Loucy (cell line): ENCODE data around the gene GJB6.

ENCODE experiments used
- H2AFZ ChIP-seq: fragments of 200-600 bp; sonication (generic); 2 replicates; pipeline ENCODE4 v1.6.0; 2016; ENCODE audit warnings: antibody characterized with exemption, mild to moderate bottlenecking, low read length, moderate library complexity
- H3F3A ChIP-seq: fragments of 200-600 bp; 2 replicates; pipeline ENCODE4 v1.6.0; 2016; ENCODE audit warnings: antibody characterized with exemption, low read depth, mild to moderate bottlenecking
- H3K27me3 ChIP-seq: fragments of 200-600 bp; sonication (generic); 2 replicates; pipeline ENCODE4 v1.6.1; 2014; ENCODE audit warnings: low read length, mild to moderate bottlenecking; ENCODE audit not compliant: insufficient read depth, poor library complexity, severe bottlenecking
- H3K36me3 ChIP-seq: fragments of 200-600 bp; sonication (generic); 2 replicates; pipeline ENCODE4 v1.6.1; 2016; ENCODE audit warnings: low read length; ENCODE audit not compliant: insufficient read depth
- H3K4me1 ChIP-seq: fragments of 200-600 bp; sonication (generic); 2 replicates; pipeline ENCODE4 v1.5.1; 2014; ENCODE audit warnings: low read length, mild to moderate bottlenecking; ENCODE audit not compliant: insufficient read depth, poor library complexity, severe bottlenecking
- H3K4me2 ChIP-seq: fragments of 200-600 bp; sonication (generic); 2 replicates; pipeline ENCODE4 v1.6.0; 2014; ENCODE audit warnings: antibody characterized with exemption, low read length, low read depth, mild to moderate bottlenecking; ENCODE audit not compliant: poor library complexity, severe bottlenecking
- H3K4me3 ChIP-seq: fragments of 200-600 bp; sonication (generic); 2 replicates; pipeline ENCODE4 v1.5.1; 2014; ENCODE audit warnings: low read length, mild to moderate bottlenecking, mixed read lengths; ENCODE audit not compliant: poor library complexity, severe bottlenecking
- H3K79me2 ChIP-seq: fragments of 200-600 bp; sonication (generic); 2 replicates; pipeline ENCODE4 v1.6.1; 2014; ENCODE audit warnings: low read length; ENCODE audit not compliant: insufficient read depth
- H3K9ac ChIP-seq: fragments of 200-600 bp; sonication (generic); 2 replicates; pipeline ENCODE4 v1.6.0; 2014; ENCODE audit warnings: mild to moderate bottlenecking, low read depth, low read length, moderate library complexity; ENCODE audit not compliant: poor library complexity, severe bottlenecking
- H3K9me2 ChIP-seq: fragments of 200-600 bp; sonication (generic); replicated peaks from 2 replicates; pipeline ENCODE4 v1.6.1; 2016; ENCODE audit warnings: low read depth, low read length, mixed read lengths
- H3K9me3 ChIP-seq: fragments of 200-600 bp; sonication (generic); 2 replicates; pipeline ENCODE4 v1.6.1; 2014; ENCODE audit warnings: mild to moderate bottlenecking, antibody characterized with exemption, low read length, low read depth; ENCODE audit not compliant: insufficient read depth
- H4K20me1 ChIP-seq: fragments of 200-600 bp; sonication (generic); 2 replicates; pipeline ENCODE4 v1.6.0; 2014; ENCODE audit warnings: antibody characterized with exemption, low read length, mild to moderate bottlenecking; ENCODE audit not compliant: insufficient read depth, poor library complexity, severe bottlenecking
- EZH2phosphoT487 ChIP-seq: fragments of 200-600 bp; IDR thresholded peaks from 2 replicates; pipeline ENCODE4 v1.6.1; 2018; ENCODE audit warnings: antibody characterized with exemption, mild to moderate bottlenecking, moderate library complexity, borderline replicate concordance
- TF ChIP-seq, protein P1 (sequence below): fragments of 200-600 bp; sonication (generic); conservative IDR thresholded peaks from 2 replicates; pipeline ENCODE4 v1.5.1; 2014; ENCODE audit warnings: mild to moderate bottlenecking, antibody characterized with exemption, low read length

The GJB6 gene

DNA sequence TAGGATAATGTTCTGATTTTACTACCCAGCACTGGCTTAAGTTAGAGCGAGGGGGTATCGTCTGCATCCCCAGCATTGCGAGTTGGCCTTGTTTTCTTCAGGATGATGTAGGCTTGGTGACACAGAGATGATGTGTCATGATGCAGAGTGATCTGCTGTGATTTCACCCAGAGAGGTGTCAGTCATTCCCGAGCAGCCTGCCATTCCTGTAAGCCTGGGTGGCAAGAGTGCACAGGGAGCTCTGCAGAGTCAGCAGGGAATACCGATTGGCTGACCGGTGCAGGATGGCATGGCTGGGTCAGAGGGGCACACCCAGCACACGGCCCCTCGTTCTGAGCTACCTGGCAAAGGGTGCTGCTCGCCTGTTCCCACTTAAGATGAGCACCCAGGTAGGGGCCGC is 15.8 kb upstream of the GJB6 start:
- H2AFZ ChIP-seq: no peak overlapping the region
- no peaks in the 10 kb centered on the region for H3K9me2 ChIP-seq
- H4K20me1 ChIP-seq: no peaks in the 10 kb centered on the region
- H3K9me3 ChIP-seq: no peaks in the 10 kb centered on the region
- H3K4me2 ChIP-seq: no peak overlapping the region
- no peaks in the 10 kb centered on the region for H3K27me3 ChIP-seq
- TF ChIP-seq EZH2phosphoT487: no peak
- TF ChIP-seq, protein P1, sequence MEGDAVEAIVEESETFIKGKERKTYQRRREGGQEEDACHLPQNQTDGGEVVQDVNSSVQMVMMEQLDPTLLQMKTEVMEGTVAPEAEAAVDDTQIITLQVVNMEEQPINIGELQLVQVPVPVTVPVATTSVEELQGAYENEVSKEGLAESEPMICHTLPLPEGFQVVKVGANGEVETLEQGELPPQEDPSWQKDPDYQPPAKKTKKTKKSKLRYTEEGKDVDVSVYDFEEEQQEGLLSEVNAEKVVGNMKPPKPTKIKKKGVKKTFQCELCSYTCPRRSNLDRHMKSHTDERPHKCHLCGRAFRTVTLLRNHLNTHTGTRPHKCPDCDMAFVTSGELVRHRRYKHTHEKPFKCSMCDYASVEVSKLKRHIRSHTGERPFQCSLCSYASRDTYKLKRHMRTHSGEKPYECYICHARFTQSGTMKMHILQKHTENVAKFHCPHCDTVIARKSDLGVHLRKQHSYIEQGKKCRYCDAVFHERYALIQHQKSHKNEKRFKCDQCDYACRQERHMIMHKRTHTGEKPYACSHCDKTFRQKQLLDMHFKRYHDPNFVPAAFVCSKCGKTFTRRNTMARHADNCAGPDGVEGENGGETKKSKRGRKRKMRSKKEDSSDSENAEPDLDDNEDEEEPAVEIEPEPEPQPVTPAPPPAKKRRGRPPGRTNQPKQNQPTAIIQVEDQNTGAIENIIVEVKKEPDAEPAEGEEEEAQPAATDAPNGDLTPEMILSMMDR: no peak
- no peak overlapping the region for H3K4me3 ChIP-seq
- no peaks in the 10 kb centered on the region for H3K4me1 ChIP-seq
- no peaks in the 10 kb centered on the region for H3F3A ChIP-seq
- no peak overlapping the region for H3K9ac ChIP-seq
- no peaks in the 10 kb centered on the region for H3K36me3 ChIP-seq
- H3K79me2 ChIP-seq: no peaks in the 10 kb centered on the region

- no peaks in the 10 kb centered on the region for H3K27me3 ChIP-seq
- H3K9me3 ChIP-seq: no peaks in the 10 kb centered on the region
- no peak overlapping the region for H3K4me2 ChIP-seq
- H3K4me3 ChIP-seq: no peak overlapping the region
- H3F3A ChIP-seq: no peaks in the 10 kb centered on the region
- H3K4me1 ChIP-seq: no peaks in the 10 kb centered on the region
- no peak overlapping the region for H3K9ac ChIP-seq
- no peak overlapping the region for H2AFZ ChIP-seq
- H3K79me2 ChIP-seq: no peaks in the 10 kb centered on the region
- no peaks in the 10 kb centered on the region for H4K20me1 ChIP-seq
- H3K36me3 ChIP-seq: no peaks in the 10 kb centered on the region
- H3K9me2 ChIP-seq: no peaks in the 10 kb centered on the region
- TF ChIP-seq, protein P1: no peak
- TF ChIP-seq EZH2phosphoT487: no peak
These were observed 15.3 kb upstream of the GJB6 start for GRCh38 chr13:20247403-20247802.

DNA sequence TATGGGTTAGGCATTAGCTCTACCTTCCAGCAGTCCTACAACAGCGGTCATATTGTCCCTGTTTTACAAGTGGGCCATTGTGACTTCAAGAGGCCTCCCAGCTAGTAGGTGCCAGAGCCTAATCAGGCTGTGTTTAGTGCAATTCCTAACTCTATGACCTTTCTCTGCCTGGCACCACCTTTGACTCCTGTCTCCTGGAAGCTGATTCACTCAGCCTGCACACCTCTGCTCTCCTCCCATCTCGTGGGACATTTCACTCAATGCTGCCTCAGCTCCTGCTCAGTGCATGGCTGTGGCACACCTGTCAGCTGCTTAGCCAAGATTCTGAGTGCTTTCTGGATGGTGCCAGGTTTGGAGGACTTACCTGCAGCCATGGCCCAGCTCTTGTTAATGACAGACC is 9.5 kb upstream of the GJB6 start:
- H3K27me3 ChIP-seq: no peaks in the 10 kb centered on the region
- TF ChIP-seq EZH2phosphoT487: no peak
- TF ChIP-seq, protein P1: no peak
- H3K9me3 ChIP-seq: no peaks in the 10 kb centered on the region

More for the DNA sequence above, 9.5 kb upstream of the GJB6 start:
- H3K9me2 ChIP-seq: no peaks in the 10 kb centered on the region
- no peaks in the 10 kb centered on the region for H4K20me1 ChIP-seq
- no peak overlapping the region for H3K4me3 ChIP-seq
- H3F3A ChIP-seq: no peaks in the 10 kb centered on the region
- no peak overlapping the region for H3K4me2 ChIP-seq
- no peaks in the 10 kb centered on the region for H3K4me1 ChIP-seq
- no peak overlapping the region for H2AFZ ChIP-seq
- no peak overlapping the region for H3K9ac ChIP-seq
- H3K79me2 ChIP-seq: no peaks in the 10 kb centered on the region
- H3K36me3 ChIP-seq: no peaks in the 10 kb centered on the region
